Fibroblast of pulmonary artery (primary cell): ENCODE results near the gene IQCE.

Source experiments
- DNase-seq: peaks from one replicate; pipeline ENCODE4 v3.0.0-alpha.2; 2010; ENCODE audit warnings: low read depth
- H3K4me3 ChIP-seq: replicated peaks from 2 replicates; pipeline ENCODE4 v1.5.1; 2011; ENCODE audit warnings: low read depth, mild to moderate bottlenecking, control low read depth, low read length, moderate library complexity
- TF ChIP-seq, protein P1 (sequence below): IDR thresholded peaks from 2 replicates; pipeline ENCODE4 v1.5.1; 2011; ENCODE audit warnings: mild to moderate bottlenecking, control low read depth, low read length, inconsistent platforms; ENCODE audit errors: missing control alignments

The IQCE gene

GRCh38 chr7:2525658-2526630 is 32.8 kb upstream of the IQCE start:
- no peak for DNase-seq
- no peak overlapping the region for H3K4me3 ChIP-seq
- TF ChIP-seq, protein P1, sequence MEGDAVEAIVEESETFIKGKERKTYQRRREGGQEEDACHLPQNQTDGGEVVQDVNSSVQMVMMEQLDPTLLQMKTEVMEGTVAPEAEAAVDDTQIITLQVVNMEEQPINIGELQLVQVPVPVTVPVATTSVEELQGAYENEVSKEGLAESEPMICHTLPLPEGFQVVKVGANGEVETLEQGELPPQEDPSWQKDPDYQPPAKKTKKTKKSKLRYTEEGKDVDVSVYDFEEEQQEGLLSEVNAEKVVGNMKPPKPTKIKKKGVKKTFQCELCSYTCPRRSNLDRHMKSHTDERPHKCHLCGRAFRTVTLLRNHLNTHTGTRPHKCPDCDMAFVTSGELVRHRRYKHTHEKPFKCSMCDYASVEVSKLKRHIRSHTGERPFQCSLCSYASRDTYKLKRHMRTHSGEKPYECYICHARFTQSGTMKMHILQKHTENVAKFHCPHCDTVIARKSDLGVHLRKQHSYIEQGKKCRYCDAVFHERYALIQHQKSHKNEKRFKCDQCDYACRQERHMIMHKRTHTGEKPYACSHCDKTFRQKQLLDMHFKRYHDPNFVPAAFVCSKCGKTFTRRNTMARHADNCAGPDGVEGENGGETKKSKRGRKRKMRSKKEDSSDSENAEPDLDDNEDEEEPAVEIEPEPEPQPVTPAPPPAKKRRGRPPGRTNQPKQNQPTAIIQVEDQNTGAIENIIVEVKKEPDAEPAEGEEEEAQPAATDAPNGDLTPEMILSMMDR = no peak

DNA sequence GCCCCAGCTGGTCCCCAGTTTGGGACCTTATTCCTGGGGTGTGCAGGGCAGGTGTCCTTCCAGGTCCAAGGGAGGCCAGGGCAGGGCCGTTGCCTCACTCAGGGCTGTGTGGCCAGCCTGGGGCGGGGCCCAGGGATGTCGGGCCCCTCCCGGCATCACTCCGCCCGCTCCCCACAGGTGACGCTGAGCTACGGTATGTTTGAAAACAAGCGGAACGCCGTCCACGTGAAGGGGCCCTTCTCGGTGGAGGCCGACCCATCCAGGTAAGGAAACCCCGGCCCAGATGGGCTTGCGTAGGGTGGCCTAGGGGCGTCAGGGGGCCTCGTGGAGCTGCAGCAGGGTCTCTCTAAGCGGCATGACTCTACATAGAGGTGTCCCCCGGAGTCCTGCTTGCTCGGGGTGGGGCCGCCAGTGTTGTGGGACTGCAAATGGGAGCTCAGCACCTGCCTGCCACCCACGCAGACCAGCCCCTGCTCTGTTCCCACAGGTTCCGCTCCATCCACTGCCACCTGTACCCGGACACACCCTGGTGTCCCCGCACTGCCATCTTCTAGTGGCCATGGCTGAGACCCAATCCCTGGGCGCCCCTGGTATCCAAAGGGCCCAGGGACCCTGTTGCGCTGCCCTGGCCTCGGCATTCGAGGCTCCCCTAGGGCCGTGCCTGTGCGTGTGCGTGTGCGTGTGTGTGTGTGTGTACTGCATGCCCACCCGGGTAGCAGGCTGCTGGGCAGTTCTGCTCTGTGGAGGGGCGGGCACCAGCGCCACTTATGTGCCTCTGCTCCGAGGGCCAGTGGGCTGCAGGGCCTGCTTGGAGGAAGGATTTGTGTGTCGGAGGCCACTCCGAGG is 31.9 kb upstream of the IQCE start:
- no peak for DNase-seq
- TF ChIP-seq, protein P1 = no peak
- H3K4me3 ChIP-seq = no peak overlapping the region

DNA sequence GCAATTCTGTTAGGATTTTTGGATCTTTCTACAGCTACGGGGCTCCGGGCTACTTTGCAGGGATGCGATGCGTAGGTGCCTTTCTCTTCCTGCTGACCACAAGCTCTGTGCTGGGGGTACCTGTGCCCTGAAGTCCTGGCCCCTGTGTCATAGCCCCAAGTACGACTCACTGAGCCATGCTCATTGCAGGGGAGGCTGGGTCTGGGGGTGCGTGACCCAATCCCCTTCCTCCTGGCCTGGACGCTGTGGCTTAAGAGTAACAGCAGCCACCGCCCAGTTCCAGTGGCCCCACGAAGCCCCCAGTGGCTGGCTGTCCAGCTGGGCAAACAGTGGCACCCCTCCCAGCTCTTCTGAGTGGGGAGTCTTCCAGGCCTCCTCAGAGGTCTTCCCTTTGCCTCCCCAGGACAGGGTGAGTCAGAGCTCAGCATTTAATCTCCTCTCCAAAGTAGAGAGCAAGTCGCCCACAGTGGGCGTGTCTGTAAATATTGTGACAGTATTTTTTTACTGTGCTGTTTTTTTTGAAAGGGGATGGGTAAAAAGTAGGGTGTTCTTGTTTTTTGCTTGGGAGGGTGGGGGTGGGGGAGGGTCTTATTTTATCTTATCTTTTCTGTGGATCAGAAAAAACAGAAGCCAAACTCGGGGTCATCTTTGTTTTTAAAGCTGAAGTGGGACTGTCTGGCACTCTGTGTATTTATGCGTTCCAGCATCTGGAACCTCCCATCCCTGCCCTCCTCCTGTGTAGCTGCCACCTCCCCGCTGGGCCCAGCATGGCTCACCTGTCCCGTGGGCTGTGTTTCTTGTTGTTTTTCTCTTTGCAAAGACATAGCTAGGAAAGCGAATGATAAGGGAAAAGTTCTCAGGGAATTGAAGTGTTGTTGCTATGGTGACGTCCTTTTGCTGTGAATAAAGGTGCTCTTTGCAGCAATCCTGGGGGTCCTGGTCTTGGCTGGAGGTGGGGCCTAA is 31.0 kb upstream of the IQCE start:
- peak; percentile 50 for DNase-seq
- H3K4me3 ChIP-seq = no peak overlapping the region
- TF ChIP-seq, protein P1 = no peak

DNA sequence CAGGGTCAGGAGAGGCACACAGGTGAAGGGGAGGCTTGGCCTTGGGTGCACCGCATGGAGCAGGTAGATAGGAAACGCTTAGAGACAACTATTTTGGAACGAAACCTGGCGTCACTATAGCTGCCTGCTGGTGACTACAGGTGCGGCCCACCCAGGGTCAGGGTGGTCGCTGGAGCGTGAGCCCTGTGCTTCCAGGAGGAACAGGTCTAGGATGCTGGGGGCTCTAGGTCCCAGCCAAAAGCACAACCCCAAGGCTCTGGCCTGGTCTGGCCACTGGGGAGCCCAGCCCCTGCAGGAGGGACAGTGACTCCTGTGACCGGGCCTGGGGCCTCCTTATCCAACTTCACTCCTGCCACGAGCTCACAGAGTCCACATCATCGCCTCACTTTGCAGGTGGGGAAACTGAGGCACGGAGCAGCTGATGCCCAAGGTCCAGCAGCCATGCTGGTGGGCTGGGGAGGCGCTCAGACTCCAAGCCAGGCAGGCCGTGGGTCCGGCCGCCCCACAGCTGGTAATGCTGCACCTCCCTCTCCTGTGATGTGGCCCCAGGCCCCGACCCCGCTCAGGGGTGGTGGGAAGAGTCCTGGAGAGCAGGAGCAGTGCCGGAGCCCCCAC is 30.2 kb upstream of the IQCE start:
- no peak for DNase-seq
- no peak overlapping the region for H3K4me3 ChIP-seq

GRCh38 chr7:2529161-2530070 is 29.4 kb upstream of the IQCE start:
- peak; percentile 52 for DNase-seq
- TF ChIP-seq, protein P1 = no peak
- no peak overlapping the region for H3K4me3 ChIP-seq

More for the DNA sequence above, 30.2 kb upstream of the IQCE start:
- TF ChIP-seq, protein P1 = no peak
